Mammary epithelial cell (primary cell): ENCODE measurements around the gene SLC18B1.

Experiments used
- EZH2 ChIP-seq: IDR thresholded peaks from 2 replicates; pipeline ENCODE4 v1.6.1; 2012; ENCODE audit warnings: low read length, inconsistent platforms, borderline replicate concordance
- TF ChIP-seq, protein P1 (sequence below), 2 donors: IDR thresholded peaks in 1 of 2; conservative IDR thresholded peaks in 1 of 2; 2 replicates each; pipeline ENCODE4 v1.5.1; 2011 to 2012; ENCODE audit warnings: inconsistent platforms in 2 of 2, low read length in 2 of 2, mild to moderate bottlenecking in 2 of 2, control low read depth in 1 of 2, low read depth in 1 of 2; ENCODE audit not compliant: insufficient read depth in 1 of 2; ENCODE audit errors: extremely low read depth in 1 of 2

DNA sequence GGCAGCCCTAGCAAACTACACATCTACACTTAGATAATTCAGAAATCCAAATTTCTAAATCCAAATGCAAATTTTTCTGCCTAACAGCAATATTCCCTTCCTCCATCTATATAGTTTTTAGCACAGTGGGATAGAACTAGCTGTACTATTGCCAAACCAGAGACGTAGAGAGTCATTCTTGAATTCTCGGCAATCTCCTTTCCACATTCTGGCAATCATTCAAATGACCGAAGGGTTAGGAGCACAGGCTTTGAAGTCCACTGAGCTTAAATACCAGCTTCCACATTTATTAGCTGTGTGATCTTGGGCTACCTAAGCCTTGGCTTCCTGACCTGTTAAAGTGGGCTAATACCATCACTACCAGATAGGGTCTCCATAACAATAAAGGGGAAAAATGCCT lies 12.8 kb upstream of the SLC18B1 start:
- TF ChIP-seq, protein P1, sequence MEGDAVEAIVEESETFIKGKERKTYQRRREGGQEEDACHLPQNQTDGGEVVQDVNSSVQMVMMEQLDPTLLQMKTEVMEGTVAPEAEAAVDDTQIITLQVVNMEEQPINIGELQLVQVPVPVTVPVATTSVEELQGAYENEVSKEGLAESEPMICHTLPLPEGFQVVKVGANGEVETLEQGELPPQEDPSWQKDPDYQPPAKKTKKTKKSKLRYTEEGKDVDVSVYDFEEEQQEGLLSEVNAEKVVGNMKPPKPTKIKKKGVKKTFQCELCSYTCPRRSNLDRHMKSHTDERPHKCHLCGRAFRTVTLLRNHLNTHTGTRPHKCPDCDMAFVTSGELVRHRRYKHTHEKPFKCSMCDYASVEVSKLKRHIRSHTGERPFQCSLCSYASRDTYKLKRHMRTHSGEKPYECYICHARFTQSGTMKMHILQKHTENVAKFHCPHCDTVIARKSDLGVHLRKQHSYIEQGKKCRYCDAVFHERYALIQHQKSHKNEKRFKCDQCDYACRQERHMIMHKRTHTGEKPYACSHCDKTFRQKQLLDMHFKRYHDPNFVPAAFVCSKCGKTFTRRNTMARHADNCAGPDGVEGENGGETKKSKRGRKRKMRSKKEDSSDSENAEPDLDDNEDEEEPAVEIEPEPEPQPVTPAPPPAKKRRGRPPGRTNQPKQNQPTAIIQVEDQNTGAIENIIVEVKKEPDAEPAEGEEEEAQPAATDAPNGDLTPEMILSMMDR (conservative IDR thresholded peaks at IDR 0.05 in 1 of 2, IDR thresholded peaks at IDR 0.05 in 1 of 2; ENCODE audit: extremely low read depth in 1 of 2, insufficient read depth in 1 of 2, low read depth in 1 of 2, low read length in 2 of 2) = no peak
- no peak for TF ChIP-seq EZH2
